Renal cortical epithelial cell (primary cell): Measurements from ENCODE around the gene EOGT. TPM values are rescaled to one million over a fixed set of nuclear protein-coding genes. Genes with fewer than 3 reads are reported as not detected.

Source experiments
- DNase-seq: peaks from one replicate; pipeline ENCODE4 v3.0.0-alpha.2; 2011; ENCODE audit warnings: low read depth
- total RNA-seq: library from RNA; depleted of rRNA; stranded (reverse); fragments of >200 nt; gene quantifications from 2 replicates; pipeline ENCODE4 v1.2.3, GENCODE V29; 2014

EOGT gene
- total RNA-seq, 1 donor from 2014 or later, result 23.2 TPM

- DNase-seq, result peak; percentile 19
Measured at GRCh38 chr3:69009559-69010410, 3.7 kb downstream of the EOGT start.

GRCh38 chr3:69008980-69009379 is 4.5 kb downstream of the EOGT start:
- DNase-seq, result no peak

DNA sequence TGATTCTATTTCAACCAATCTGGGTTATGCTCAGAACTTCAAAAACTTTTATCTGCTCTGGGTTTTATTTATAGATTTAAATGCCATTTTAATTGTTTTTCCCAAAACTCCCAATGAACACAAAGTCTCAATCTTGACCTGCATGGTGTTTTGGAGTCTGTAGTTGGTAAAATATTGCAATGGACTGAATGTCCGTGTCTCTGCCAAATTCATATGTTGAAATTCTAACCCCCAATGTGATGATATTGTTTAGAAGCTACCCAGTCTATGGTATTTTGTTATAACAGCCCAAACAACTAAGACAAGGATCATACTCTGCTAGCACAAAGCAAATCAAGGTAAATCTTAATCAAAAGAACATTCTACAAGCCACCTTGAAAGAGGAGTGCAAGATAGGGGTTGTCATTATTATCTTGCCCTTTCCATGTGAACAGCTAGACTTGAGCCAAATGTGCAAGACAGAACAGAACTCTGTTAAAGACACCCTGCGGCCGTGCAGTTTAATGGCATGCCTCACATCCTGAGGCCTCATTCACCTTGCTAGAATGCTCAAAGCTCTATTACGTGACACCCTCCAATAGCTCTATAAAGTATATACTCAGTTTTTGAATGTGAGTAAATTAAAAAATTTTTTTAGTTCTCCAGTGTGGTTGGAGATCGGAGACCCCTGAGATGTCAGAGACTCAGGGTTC is 7.5 kb downstream of the EOGT start:
- DNase-seq, result no peak

DNA sequence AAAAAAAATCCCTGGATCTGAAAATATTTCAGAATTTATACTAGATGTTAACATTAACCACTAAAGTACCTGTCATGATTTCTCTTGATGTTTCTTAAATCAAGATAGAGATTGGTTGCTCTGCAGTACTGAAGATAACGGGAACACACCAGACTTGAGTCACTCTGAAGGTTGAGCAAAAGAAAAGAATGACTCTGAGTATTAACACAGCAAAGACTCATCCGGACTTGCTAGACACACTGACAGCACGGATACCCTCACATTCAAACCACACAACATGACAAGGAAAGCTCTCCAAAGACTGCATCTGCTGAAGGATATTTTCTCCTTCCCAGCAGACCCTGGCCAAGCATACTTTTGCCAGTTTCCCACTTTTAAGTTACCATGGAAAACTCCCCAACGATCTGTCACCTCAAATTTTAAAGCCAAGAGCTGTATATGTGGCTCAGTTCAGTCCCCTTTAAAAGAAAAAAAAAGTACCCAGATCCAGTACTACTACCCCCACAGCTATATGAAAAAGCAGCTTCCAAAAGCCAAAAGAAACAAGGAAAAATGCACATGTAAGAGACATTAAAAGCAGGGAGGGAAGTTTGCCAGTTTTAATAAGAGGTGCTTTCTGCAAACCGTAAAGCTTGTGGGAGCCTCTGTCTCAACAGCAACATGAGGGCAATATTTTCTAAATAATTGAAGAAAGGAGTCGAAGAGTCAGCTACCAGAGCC is 8.3 kb downstream of the EOGT start:
- DNase-seq, result no peak

GRCh38 chr3:69004138-69004537 is 9.3 kb downstream of the EOGT start:
- no peak for DNase-seq

DNA sequence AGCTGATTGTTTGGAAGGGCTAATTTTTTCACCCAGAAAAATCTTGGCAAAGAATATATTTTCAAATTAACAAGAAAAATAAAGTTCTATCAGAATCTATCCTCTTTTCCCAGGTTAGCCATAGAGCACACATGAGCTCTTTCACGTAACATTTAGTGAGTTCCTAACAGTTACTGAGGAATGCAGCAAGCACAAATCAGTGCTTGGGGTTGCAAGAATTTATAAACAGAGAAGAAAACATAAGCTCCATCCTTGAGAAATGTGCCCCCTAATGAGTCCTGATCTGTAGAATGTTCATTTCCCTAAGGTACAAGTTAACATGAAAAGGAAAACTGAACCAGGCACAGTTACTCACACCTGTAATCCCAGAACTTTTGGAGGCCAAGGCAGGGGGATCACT is 13.9 kb downstream of the EOGT start:
- DNase-seq, result no peak

- DNase-seq, result no peak
Measured at GRCh38 chr3:68999158-68999557, 14.3 kb downstream of the EOGT start.

- DNase-seq, result no peak
Measured at GRCh38 chr3:68997887-68998286, 15.6 kb downstream of the EOGT start.

DNA sequence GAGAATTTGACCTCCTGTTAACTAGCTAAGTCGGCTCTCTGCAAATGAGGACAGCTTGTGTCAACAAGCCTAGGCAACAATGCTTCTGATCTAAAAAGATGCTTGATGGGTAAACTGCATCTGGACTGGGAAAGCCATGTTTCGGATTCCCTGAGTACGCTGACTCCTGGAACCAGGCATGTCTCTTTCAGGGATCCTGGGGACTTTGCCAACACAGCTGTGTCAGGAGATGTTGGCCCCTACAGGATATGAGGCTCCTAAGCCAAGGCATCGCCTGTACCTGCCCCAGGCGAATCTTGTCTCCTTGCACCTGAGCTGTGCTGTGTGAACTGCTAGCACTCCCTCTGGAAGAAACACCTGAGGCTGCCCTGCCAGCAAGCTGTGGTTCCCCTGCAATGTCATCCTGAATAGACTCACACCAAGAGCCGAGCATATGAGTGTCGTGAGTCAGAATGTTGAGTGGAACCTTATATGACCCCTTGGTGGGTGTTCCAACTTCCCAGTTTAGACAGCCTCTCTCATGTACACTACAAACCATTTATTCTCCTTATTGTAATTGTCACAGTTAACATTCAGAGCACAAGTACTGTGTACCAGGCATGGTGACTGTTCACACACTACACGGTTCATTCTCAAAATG is 17.0 kb downstream of the EOGT start:
- peak; percentile 73 for DNase-seq

- no peak for DNase-seq
Measured at GRCh38 chr3:68988740-68989139, 24.7 kb downstream of the EOGT start.

- no peak for DNase-seq
Measured at GRCh38 chr3:68987322-68987721, 26.2 kb downstream of the EOGT start.

DNA sequence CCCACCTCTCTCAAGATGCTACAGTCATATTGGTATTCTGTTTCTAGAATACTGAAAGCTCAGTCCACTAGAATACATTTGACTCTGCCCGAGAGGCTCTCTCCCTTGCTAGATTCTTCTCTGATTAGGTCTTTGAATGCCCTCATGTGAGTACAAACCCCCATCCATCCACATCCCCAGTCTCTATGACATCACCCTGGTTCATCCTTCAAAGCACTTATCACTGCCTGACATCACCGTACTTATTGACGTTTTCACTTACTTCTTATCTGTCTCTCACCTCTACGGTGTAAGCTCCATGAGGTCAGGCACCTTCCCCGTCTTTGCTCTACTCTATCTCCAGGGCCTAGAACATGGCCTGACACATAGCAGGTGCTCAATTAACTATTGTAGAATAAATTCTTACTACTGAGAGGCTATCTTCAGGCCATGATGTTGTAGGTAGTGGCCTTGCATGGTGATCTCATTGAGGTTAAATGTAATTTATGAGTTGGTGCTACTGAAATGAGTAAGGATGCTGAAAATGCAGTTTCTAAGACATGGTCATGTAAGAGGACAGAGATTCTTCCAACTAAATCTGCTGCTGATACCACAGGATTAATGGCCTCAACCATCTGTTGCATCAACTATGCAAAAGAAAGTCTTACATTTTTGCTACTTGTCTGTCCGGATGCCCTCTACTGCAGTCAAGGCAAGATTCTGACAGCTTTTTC is 26.8 kb downstream of the EOGT start:
- DNase-seq, result no peak

- DNase-seq, result no peak
Measured at GRCh38 chr3:68985146-68985790, 28.2 kb downstream of the EOGT start.

GRCh38 chr3:68984011-68984530 is 29.4 kb downstream of the EOGT start:
- no peak for DNase-seq

DNA sequence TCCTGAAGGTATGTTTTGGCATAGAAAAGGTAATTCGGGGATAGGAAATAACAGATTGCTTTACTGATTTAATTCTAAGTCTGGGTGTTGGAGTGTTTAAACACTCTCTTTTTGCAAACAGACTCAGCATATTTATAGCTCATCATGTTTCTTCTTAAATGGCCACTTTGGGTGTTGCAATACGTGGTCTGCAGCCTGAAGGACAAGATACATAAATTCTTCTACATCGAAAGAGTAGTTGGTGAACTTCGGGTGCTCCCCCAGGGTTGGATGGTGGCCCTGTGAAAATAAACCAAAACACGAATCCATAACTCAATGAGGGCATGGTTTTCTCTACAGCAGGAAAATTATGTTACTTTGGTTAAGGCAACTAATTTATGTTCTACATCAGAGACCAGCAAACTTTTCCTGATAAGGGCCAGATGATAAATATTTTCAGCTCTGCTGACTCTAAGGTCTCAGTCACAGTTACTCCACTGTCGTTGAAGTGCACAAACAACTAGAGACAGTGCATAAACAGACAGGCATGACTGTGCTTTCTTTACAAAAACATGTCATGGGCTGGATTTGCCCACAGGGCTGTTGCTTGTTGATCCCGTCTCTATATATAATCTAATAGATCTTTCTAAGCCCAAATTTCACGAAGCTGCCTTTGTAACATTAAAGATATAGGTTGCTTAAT is 35.9 kb downstream of the EOGT start:
- DNase-seq, result no peak

DNA sequence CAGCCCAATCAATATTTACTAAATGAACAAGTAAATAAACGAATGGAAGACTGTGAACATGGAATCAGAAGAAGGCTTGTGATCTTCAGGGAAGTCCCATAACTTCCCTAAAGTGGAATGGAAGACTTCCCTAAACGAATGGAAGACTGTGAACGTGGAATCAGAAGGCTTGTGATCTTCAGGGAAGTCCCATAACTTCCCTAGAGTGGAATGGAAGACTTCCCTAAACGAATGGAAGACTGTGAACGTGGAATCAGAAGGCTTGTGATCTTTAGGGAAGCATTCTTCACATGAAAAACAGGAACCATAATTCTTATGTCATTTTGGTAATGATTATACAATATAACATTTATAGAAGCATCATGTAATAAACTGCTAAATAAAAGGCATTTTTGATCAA is 38.8 kb downstream of the EOGT start:
- DNase-seq, result no peak

DNA sequence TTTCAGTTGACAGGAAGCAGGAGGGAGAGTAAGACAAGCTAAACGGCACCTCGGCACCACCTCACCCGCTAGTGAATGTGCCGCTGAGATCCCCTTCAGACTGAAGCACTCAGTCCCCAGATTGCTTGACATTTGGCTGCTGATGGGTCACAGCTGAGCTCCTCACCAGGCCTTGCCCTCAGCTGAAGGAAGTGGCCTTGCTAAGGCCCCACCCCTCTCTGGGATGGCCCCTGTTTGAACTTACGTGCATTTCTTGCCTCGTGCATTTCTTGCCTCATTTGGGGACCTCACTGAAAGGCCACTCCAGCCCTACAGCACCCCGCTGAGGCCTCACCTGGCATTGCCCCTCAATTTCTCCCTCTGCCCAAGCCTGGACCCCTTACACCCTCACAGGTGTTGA is 39.8 kb downstream of the EOGT start:
- DNase-seq, result no peak

DNA sequence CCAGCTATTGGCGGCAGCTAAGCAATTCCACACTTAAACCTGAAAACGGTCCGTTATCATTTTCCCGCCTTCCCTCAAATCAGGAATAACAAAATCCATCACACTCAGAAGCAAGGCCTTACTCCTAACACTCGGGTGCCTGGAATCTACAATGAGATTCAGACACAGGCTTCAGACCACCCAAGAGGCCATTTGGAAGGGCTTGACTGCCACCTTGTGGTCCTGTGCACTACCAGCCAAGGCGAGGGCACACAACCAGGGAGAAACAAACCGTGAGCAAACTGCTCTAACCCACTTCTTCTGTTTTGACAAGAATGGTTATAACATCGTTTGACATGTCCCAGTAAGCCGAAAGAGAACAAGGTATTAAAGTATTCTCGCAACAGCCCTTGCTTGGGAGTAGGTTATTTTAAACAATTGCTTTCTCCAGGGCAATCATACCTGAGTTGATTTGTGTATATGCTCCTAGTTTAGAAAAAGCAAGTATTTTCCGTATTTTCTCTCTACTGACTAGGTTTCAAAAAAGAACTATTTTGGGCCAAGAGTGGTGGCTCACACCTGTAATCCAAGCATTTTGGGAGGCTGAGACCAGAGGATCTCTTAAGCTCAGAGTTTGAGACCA is 41.0 kb downstream of the EOGT start:
- DNase-seq, result peak; percentile 42

DNA sequence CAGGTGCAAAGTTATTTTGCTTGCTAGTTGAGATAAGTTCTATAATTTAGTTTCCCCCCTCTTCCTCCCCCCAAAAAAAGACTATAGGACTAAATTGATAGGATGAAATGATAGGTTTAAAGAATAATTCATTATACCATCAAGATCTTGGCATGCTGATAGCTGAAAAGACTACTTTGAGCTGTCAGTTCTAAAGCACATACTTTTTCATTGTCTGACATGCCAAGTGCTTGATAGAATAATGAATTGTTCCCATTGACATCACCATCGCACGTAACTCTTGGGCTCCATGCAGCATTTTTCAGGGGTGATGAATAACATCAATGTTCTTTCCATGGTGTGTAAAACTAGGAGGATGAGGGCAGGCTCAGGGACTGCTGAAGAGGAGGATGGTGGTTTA is 48.8 kb downstream of the EOGT start:
- DNase-seq, result no peak

DNA sequence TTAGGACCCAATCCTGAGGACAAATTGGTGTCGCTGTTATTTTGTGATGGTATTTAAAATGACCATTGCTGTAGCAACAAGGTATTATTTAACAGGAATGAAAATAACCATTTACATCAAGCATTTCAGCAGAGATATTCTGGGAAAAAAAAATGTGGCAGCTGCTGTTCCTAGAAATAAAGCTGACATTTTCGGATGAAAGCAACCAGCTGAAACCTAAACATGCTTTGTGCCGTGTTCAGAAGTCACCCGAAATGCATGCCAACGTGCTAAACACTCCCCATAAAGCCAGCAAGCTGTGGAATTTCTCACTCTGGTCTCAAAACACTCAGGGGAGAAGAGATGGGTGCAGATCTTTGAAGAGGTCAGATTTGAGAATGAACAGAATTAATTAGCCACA is 49.6 kb downstream of the EOGT start:
- DNase-seq, result no peak
